NCI-H2196 (cell line): ENCODE results near the gene RPTOR.

Source experiments
- DNase-seq: peaks from one replicate; lab custom pipeline; 2025; ENCODE audit not compliant: unreplicated experiment; lab: John Stamatoyannopoulos, UW

The RPTOR gene

DNA sequence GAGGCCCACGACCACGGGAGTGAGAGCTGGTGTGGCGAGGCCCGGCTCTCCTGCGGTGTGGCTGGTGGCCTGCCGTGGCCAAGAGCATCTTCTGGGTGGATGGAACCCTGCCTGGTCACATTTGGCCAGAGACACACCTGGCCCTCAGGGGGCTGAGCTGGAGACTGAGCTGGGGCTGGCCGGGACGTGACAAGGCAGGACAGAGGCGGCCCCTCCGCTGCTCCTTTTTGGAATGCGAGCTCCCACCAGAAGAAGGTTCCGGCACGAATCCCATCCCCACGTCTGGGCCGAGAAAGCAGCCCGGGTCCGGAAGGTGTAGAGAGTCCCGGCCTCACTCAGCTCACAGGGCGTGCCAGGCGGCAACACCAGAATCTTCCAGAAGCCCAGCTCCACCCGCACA is 421.0 kb downstream of the RPTOR start:
- DNase-seq: no peak

DNA sequence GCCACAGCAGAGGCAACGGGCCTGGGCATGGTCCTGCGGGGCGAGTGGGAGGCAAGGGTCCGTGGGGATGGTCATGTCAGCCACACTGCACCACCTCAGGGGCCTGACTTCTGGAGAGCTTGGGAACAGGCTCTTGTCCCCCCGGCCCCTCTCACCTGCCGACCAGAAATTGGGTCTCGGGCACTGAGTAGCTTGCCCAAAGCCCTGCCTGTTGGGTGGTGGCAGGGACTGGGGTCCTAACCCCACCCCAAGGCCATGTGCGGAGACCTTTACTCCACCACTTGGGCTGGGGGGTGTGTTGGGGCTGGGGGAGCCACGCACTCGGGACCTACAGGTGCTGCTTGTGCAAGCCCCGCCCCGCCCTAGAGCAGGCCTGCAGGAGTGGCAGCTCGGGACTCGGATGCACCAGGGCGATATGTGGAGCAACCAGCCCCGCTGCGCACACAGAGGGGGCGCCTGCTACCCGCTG is 422.8 kb downstream of the RPTOR start:
- no peak for DNase-seq

DNA sequence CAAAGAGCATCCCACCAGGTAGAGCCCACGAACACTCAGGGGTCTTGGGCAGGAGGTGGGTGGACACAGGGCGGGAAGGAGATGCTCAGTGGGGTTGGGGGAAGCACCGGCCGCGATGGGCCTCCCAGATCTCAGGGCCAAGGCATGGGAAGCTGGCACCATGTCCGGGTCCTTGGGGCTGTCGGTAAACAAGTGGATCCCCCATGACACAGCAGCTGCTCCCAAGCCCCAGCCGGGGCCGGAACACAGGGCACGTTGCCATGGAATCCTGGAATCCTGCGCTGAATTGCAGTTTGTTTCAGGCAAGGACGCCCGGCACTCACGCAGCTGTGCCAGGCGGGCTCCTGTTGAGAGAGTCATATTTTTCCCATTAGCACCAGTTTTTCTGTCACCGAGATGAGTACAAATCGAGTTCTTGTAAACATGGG is 424.0 kb downstream of the RPTOR start:
- no peak for DNase-seq

GRCh38 chr17:80969030-80969673 is 424.5 kb downstream of the RPTOR start:
- no peak for DNase-seq

- DNase-seq: no peak
These were observed 425.0 kb downstream of the RPTOR start for GRCh38 chr17:80969674-80970043.

DNA sequence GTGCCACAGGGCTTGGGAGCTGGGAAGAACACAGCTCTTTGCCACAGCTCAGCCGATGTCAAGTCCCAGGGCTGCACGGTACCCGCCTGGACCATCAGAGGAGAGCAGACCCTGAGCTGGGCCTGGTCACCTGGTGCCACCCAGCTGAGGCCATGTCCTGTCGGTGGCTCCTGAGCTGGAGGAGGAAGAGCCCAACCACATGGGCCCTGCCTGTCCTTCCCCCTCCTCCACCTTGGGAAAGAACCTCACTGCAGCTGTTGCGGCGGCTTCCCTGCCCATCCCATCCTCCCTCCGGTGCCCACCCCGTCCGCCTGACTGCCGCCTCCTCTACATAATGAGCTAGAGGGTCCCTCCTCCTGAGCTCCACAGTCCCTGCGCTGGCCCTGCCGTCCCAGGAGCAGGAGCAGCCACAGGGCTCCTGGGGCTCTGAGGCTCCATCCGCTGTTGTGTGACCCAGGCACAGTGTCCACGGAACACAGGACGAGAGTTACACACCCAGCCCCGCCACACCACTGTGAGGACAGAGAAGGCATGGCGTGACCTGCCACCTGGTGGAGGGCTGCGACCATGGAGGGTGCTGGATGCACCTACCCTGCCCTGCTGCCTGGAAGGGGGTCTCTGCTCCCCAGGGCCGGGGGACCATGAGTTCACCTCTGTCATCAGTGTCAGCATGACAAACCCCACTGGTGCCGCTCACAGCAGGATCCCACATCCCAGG is 425.6 kb downstream of the RPTOR start:
- peak; percentile 66 for DNase-seq

- DNase-seq: no peak
These were observed 426.4 kb downstream of the RPTOR start for GRCh38 chr17:80970762-80971703.

DNA sequence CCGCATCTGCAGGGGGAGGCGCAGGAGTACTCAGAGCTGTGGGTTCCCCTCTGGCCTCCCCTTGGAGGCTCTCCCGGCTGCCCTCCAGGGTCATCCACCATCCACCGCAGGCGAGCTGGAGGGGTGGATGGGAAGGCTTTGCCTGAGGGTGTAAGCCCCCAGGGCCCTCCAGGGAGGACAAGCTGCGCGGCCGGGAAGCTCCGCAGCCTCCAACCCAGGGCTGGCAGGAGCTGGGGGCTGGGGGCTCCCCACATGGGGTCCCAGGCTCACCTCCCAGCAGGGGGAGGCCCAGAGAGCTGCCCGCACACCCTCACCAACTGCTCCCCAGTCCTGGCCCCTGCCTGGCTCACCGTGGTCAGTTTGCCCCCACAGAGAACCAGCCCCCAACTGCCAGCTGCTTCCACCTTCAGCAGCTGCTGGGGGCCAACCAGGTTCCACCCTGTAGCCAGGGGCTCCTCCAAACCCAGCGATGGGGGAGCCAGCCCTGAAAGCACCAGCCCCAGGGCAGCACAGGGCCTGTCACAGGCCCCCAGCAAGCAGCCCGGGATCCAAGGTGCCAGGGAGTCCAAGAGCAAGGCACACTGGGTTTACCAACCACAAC is 427.2 kb downstream of the RPTOR start:
- DNase-seq: no peak

DNA sequence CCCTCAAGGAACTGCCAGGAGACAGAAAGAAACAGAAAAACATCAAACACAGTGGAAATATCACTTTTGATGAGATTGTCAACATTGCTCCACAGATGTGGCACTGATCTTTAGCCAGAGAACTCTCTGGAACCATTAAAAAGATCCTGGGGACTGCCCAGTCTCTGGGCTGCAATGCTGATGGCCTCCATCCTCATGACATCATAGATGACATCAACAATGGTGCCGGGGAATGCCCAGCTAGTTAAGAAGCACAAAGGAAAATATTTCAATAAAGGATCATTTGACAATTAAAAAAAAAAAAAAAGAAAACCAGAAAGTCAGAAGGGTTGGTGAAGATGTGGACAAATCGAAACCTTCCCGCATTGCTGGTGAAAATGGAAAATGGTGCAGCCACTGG is 432.1 kb downstream of the RPTOR start:
- no peak for DNase-seq

- DNase-seq: no peak
These were observed 432.5 kb downstream of the RPTOR start for GRCh38 chr17:80977172-80977571.

DNA sequence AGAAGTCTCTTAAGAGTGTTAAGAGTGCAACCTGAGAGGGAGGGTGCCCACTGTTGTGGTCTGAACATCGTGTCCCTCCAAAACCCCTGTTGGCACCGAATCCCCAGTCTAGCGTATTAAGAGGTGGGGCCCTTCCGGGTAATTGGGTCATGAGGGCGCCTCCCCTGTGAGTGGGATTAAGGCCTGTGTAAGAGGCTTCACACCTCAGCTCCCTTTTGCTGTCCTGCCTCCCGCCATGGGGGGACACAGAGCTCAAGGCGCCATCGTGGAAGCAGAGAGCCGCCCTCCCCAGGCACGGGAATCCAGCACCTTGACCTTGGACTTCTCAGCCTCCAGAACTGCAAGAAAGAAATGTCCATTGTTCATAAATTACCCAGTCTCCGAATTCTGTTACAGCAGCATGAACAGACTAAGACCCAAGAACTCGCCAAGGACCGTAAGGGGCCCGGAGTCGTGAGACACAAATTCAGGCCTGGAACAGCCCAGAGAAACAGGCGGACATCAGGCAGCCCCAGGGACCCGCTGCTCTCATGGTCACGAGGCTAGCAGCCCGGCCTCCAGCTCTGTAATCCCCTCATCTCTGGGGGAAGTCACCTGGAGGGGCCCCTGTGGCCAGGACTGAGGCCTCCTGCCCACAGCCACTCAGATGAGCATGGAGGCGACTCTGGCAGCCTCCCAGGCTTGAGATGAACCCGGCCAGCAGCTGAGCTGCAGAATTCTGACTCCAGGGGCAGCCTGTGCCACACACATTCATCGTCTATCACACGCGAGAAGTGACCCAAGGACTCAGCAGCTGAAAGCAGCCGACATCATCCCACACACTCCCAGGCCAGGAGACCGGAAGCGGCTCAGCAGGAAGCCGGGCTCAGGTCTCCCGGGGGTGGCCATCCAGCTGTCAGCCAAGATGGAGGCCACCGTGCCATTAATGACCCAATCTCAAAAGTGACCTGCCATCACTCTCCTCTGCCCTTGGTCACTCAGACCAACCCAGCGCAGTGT is 434.2 kb downstream of the RPTOR start:
- no peak for DNase-seq

- no peak for DNase-seq
These were observed 435.1 kb downstream of the RPTOR start for GRCh38 chr17:80979547-80980378.

GRCh38 chr17:80980397-80981061 is 435.9 kb downstream of the RPTOR start:
- no peak for DNase-seq

- DNase-seq: peak; percentile 50
These were observed 436.6 kb downstream of the RPTOR start for GRCh38 chr17:80981062-80981902.

DNA sequence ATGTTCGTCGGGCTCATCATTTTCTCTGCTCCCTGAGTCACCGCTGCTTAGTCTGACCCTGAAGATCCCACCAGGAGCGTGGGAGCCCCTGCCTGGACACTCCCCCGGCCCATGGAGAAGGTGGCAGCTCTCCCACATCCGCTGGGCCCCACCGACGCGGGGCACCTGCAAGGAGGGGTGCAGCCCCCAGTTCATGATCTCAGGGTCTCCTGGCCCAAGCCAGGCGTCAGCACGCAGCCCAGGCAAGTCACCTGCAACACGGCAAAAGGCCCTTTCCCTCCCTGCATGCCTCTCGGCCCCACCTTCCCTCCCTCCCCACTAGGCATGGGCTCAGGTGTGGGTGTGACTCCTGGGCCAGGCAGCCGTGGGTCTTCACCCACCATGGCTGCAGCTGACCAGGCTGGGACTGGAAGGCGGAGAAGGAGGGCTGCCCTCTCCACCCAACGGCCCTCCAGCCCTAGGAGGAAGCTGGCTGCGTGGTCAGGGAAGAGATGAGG is 437.3 kb downstream of the RPTOR start:
- no peak for DNase-seq

DNA sequence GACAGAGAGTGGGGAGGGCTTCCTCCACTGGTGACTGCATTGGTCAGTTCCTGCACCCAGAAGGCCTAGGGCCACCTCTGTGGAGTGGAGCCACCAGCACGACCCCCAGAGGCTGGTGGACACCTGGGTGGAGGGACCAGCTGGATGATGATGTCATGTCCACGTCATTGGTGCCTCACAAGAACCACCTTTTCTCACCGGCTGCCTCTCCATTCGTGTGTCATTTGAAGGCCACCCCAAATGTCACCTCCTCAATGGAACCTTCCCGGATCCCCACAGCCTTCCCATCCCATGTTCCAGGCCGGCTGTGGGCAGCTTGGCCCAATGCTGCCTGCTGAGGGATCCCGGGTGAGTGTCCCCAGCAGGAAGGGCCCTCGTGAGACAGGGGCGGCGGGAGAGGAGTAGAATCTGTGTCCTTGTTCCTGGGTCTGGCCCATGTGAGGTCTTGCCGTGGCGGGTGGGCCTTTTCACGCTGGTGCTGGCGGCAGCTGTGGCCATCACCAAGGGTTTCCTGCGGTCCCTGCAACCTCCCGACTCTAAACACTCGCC is 437.9 kb downstream of the RPTOR start:
- no peak for DNase-seq

DNA sequence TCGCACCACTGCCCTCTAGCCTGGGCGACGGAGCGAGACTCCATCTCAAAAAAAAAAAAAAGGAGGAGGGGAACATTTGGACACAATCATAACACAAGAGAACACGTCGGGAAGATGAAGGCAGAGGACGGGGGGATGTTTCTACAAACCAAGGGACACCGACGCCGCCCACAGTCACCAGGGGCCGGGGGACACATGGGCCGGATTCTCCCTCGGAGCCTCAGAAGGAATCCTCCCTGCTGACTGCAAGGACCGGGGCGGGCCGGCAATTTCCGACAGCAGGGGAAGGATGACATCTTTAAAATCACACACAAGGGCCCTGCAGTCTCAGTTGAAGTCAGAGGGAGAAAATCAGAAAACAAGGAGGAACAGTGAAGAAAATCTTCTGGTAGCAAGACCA is 438.9 kb downstream of the RPTOR start:
- no peak for DNase-seq
